ENCODE measurements around the gene AAMP. TPM values are rescaled to one million over a fixed set of nuclear protein-coding genes. Genes with fewer than 3 reads are reported as not detected.
"Not testable (repeated sequence)": the region's sequence is repeated elsewhere in the genome, so short reads cannot be mapped to it uniquely, and the experiment has no call there.

The AAMP gene
- 39.6 to 42.6 TPM (median 42.4 TPM) in 3 replicates for total RNA-seq
- long read RNA-seq, transcript AAMP-201 (11 exons, 1,886 nt), result major isoform, 22 of 69 reads
- long read RNA-seq, transcript AAMP-204 (11 exons, 1,804 nt), result minor isoform, 6 of 69 reads
- long read RNA-seq, partial matches to known transcripts, result 0 of 69 reads
- long read RNA-seq, other reads (novel, unspliced or antisense), result 41 of 69 reads

- no peaks in the 10 kb centered on the region for H3K9me3 Mint-ChIP-seq (ENCODE audit: low read depth)
- H3K4me3 Mint-ChIP-seq (ENCODE audit: unreplicated experiment), result peak within 1 kb of the TSS; percentile 95
- H3K27me3 Mint-ChIP-seq (ENCODE audit: low read depth), result no peaks in the 10 kb centered on the region
- H3K27ac Mint-ChIP-seq (ENCODE audit: unreplicated experiment), result peak within 1 kb of the TSS; percentile 94
- peaks cover 19% of the 10 kb centered on the region for H3K36me3 Mint-ChIP-seq (ENCODE audit: low read depth)
- H3K4me1 Mint-ChIP-seq (ENCODE audit: low read depth), result peaks cover 40% of the 10 kb centered on the region
- peak; percentile 47 for TF ChIP-seq CTCF (IDR thresholded peaks at IDR 0.05)
- peak; percentile 100 for DNase-seq (ENCODE audit: low spot score)
These were observed at the start of gene AAMP, which contains the start of gene PNKD for GRCh38 chr2:218269900-218270720. AAMP (minus strand) TSS chr2:218270137; CDS start chr2:218270086, 51 bp downstream. PNKD (plus strand) TSS chr2:218270519; CDS start chr2:218270536, 17 bp downstream.

- no peak for TF ChIP-seq CTCF (IDR thresholded peaks at IDR 0.05)
- Mint-ChIP-seq H3K9me3 (ENCODE audit: low read depth) (no peaks in the 10 kb centered on the region), H3K4me1 (ENCODE audit: low read depth) (peaks cover 16% of the 10 kb centered on the region), H3K4me3 (ENCODE audit: unreplicated experiment) (no peak overlapping the region), H3K27ac (ENCODE audit: unreplicated experiment) (no peak overlapping the region), H3K27me3 (ENCODE audit: low read depth) (no peaks in the 10 kb centered on the region), H3K36me3 (ENCODE audit: low read depth) (no peaks in the 10 kb centered on the region)
- no peak for DNase-seq (ENCODE audit: low spot score)
These were observed 48.3 kb upstream of the AAMP start for GRCh38 chr2:218318241-218318640.

GRCh38 chr2:218317835-218318234 is 47.9 kb upstream of the AAMP start:
- TF ChIP-seq CTCF (IDR thresholded peaks at IDR 0.05), result no peak
- Mint-ChIP-seq H3K27me3 (ENCODE audit: low read depth) (no peaks in the 10 kb centered on the region), H3K4me3 (ENCODE audit: unreplicated experiment) (no peak overlapping the region), H3K36me3 (ENCODE audit: low read depth) (no peaks in the 10 kb centered on the region), H3K4me1 (ENCODE audit: low read depth) (peaks cover 16% of the 10 kb centered on the region), H3K9me3 (ENCODE audit: low read depth) (no peaks in the 10 kb centered on the region), H3K27ac (ENCODE audit: unreplicated experiment) (no peak overlapping the region)
- no peak for DNase-seq (ENCODE audit: low spot score)

- Mint-ChIP-seq H3K4me3 (ENCODE audit: unreplicated experiment) (no peak overlapping the region), H3K27ac (ENCODE audit: unreplicated experiment) (no peak overlapping the region), H3K9me3 (ENCODE audit: low read depth) (no peaks in the 10 kb centered on the region), H3K36me3 (ENCODE audit: low read depth) (no peaks in the 10 kb centered on the region), H3K4me1 (ENCODE audit: low read depth) (peaks cover 11% of the 10 kb centered on the region), H3K27me3 (ENCODE audit: low read depth) (no peaks in the 10 kb centered on the region)
- TF ChIP-seq CTCF (IDR thresholded peaks at IDR 0.05), result no peak
- DNase-seq (ENCODE audit: low spot score), result no peak
These were observed 47.3 kb upstream of the AAMP start for GRCh38 chr2:218317303-218317630.

GRCh38 chr2:218315397-218315796 is 45.5 kb upstream of the AAMP start:
- Mint-ChIP-seq H3K27ac (ENCODE audit: unreplicated experiment) (no peak overlapping the region), H3K4me3 (ENCODE audit: unreplicated experiment) (no peak overlapping the region), H3K36me3 (ENCODE audit: low read depth) (no peaks in the 10 kb centered on the region), H3K9me3 (ENCODE audit: low read depth) (no peaks in the 10 kb centered on the region), H3K4me1 (ENCODE audit: low read depth) (peaks cover 10% of the 10 kb centered on the region), H3K27me3 (ENCODE audit: low read depth) (no peaks in the 10 kb centered on the region)
- DNase-seq (ENCODE audit: low spot score), result no peak
- TF ChIP-seq CTCF (IDR thresholded peaks at IDR 0.05), result no peak

GRCh38 chr2:218314764-218315163 is 44.8 kb upstream of the AAMP start:
- not testable (repeated sequence) for DNase-seq (ENCODE audit: low spot score); H3K36me3 Mint-ChIP-seq (ENCODE audit: low read depth); H3K9me3 Mint-ChIP-seq (ENCODE audit: low read depth); H3K27me3 Mint-ChIP-seq (ENCODE audit: low read depth); H3K4me1 Mint-ChIP-seq (ENCODE audit: low read depth); H3K4me3 Mint-ChIP-seq (ENCODE audit: unreplicated experiment); H3K27ac Mint-ChIP-seq (ENCODE audit: unreplicated experiment)
